HepG2 (cell line): ENCODE results near the gene NBEAL2. TPM values are rescaled to one million over a fixed set of nuclear protein-coding genes. Genes with fewer than 3 reads are reported as not detected.

Source experiments
- AHR ChIP-seq: IDR thresholded peaks from 2 replicates; pipeline ENCODE4 v1.6.1; 2018; ENCODE audit warnings: missing genetic modification reagents, missing compliant biosample characterization
- FOSL1 ChIP-seq: sonication (generic); formaldehyde crosslinking; IDR thresholded peaks from 2 replicates; pipeline ENCODE4 v1.9.0; 2021; ENCODE audit warnings: missing genetic modification reagents, borderline replicate concordance
- GLI4 ChIP-seq: sonication (generic); formaldehyde crosslinking; IDR thresholded peaks from 2 replicates; pipeline ENCODE4 v1.5.1; 2020; ENCODE audit warnings: missing genetic modification reagents, mild to moderate bottlenecking, moderate library complexity, borderline replicate concordance
- KDM5B ChIP-seq: sonication (generic); formaldehyde crosslinking; IDR thresholded peaks from 2 replicates; pipeline ENCODE4 v1.4.0; 2020; ENCODE audit warnings: missing genetic modification reagents, mild to moderate bottlenecking, borderline replicate concordance
- PAX8 ChIP-seq: sonication (generic); formaldehyde crosslinking; IDR thresholded peaks from 2 replicates; pipeline ENCODE4 v1.8.0; 2022; ENCODE audit warnings: mild to moderate bottlenecking, missing genetic modification reagents, borderline replicate concordance
- PHF8 ChIP-seq: sonication (generic); formaldehyde crosslinking; IDR thresholded peaks from 2 replicates; pipeline ENCODE4 v1.5.0; 2020; ENCODE audit warnings: missing genetic modification reagents
- RARA ChIP-seq: IDR thresholded peaks from 2 replicates; pipeline ENCODE4 v1.6.1; 2016; ENCODE audit warnings: missing genetic modification reagents, missing compliant biosample characterization
- RBM39 ChIP-seq: fragments of 200-400 bp; formaldehyde crosslinking; IDR thresholded peaks from one replicate; pipeline ENCODE4 v1.6.1; 2018; ENCODE audit warnings: antibody characterized with exemption, mild to moderate bottlenecking, low read depth, low read length; ENCODE audit not compliant: poor library complexity, severe bottlenecking
- SMC3 ChIP-seq: IDR thresholded peaks from 2 replicates; pipeline ENCODE4 v1.6.1; 2011; ENCODE audit warnings: low read length, improper control_type of control experiment
- SRY ChIP-seq: sonication (generic); formaldehyde crosslinking; IDR thresholded peaks from 2 replicates; pipeline ENCODE4 v1.8.0; 2022; ENCODE audit warnings: mild to moderate bottlenecking, missing genetic modification reagents
- ZBTB42 ChIP-seq: sonication (generic); formaldehyde crosslinking; IDR thresholded peaks from 2 replicates; pipeline ENCODE4 v1.5.0; 2020; ENCODE audit warnings: mild to moderate bottlenecking, missing genetic modification reagents
- ZNF124 ChIP-seq: sonication (generic); formaldehyde crosslinking; IDR thresholded peaks from 2 replicates; pipeline ENCODE4 v1.4.0; 2020; ENCODE audit warnings: missing genetic modification reagents
- ZNF230 ChIP-seq: sonication (generic); formaldehyde crosslinking; IDR thresholded peaks from 2 replicates; pipeline ENCODE4 v1.4.0; 2020; ENCODE audit warnings: mild to moderate bottlenecking, missing genetic modification reagents
- ZNF234 ChIP-seq: sonication (generic); formaldehyde crosslinking; conservative IDR thresholded peaks from 2 replicates; pipeline ENCODE4 v1.5.1; 2020; ENCODE audit warnings: mild to moderate bottlenecking, missing genetic modification reagents
- ZNF775 ChIP-seq: sonication (generic); formaldehyde crosslinking; IDR thresholded peaks from 2 replicates; pipeline ENCODE4 v1.4.0; 2020; ENCODE audit warnings: missing genetic modification reagents, mild to moderate bottlenecking, moderate library complexity, borderline replicate concordance
- polyA plus RNA-seq, 8 experiments: library from polyadenylated mRNA; depleted of rRNA in 3 of 8; stranded (reverse) in 7 of 8; unstranded in 1 of 8; fragments of >200 nt; fragmentation: Illumina TruSeq in 4 of 8; extraction: Trizol in 4 of 8; gene quantifications; 2 replicates each; pipeline versions ENCODE4 v1.2.1 to v1.2.3, GENCODE V29; 2011 to 2016; ENCODE audit warnings: low read depth in 4 of 8, missing spikeins in 1 of 8, mixed read lengths in 1 of 8; ENCODE audit not compliant: insufficient read depth in 1 of 8
- total RNA-seq, 5 experiments: library from RNA; depleted of rRNA; stranded (reverse); fragments of >200 nt; fragmentation: Illumina TruSeq; extraction: Trizol; gene quantifications; 2 replicates each; pipeline ENCODE4 v1.2.3, GENCODE V29; 2016; ENCODE audit warnings: low read depth in 1 of 5
- TF ChIP-seq, protein P1 (sequence below): sonication (generic); formaldehyde crosslinking; IDR thresholded peaks from 2 replicates; pipeline ENCODE4 v1.5.0; 2020; ENCODE audit warnings: mild to moderate bottlenecking, missing genetic modification reagents, borderline replicate concordance
- TF ChIP-seq, protein P2 (sequence below): sonication (generic); formaldehyde crosslinking; IDR thresholded peaks from 2 replicates; pipeline ENCODE4 v1.5.0; 2020; ENCODE audit warnings: missing genetic modification reagents
- TF ChIP-seq, protein P3 (sequence below): IDR thresholded peaks from 2 replicates; pipeline ENCODE4 v1.6.1; 2016
- TF ChIP-seq, protein P4 (sequence below): sonication (generic); formaldehyde crosslinking; IDR thresholded peaks from 2 replicates; pipeline ENCODE4 v1.5.1; 2020; ENCODE audit warnings: mild to moderate bottlenecking, missing genetic modification reagents, borderline replicate concordance
- TF ChIP-seq, protein P5 (sequence below): sonication (generic); formaldehyde crosslinking; IDR thresholded peaks from 2 replicates; pipeline ENCODE4 v1.4.0; 2020; ENCODE audit warnings: mild to moderate bottlenecking, missing genetic modification reagents

NBEAL2 gene
- total and polyA plus RNA-seq, 2 of the 13 experiments (the other 11 are each of a cell fraction or from before 2014, with no cell fraction given): 9.7 to 12.4 TPM

DNA sequence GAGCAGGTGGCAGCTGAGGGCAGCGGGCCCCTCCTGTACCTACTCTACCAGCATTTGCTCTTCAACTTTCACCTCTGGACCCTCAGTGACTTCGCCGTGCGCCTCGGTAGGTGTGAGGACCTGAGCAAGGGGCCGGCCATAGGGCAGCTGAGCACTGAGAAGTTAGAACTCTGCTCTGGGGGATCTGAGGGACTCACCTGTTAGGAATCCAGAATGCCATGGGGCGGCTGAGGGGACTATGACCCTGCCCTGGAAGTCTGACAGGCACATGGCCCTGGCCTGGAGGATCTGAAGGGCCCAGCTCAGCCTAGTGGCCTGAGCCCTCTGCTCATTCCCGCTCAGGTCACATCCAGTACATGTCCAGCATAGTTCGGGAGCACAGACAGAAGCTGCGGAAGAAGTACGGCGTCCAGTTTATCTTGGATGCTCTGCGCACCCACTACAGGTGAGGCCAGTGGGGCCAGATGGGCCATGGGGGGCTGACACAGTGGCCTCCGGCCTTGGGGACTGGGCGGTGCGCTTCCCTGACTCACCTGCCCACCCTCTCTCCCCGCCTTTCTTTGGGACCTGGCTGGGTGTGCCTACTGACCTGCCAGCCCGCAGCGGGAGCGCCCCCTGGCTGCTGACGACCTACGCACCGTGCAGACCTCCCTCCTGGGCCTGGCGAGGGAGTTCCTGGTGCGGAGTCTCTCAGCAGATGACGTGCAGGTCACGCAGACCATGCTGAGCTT, 18.8 kb downstream of the NBEAL2 start (continued):
- TF ChIP-seq RBM39: no peak
- TF ChIP-seq, protein P1, sequence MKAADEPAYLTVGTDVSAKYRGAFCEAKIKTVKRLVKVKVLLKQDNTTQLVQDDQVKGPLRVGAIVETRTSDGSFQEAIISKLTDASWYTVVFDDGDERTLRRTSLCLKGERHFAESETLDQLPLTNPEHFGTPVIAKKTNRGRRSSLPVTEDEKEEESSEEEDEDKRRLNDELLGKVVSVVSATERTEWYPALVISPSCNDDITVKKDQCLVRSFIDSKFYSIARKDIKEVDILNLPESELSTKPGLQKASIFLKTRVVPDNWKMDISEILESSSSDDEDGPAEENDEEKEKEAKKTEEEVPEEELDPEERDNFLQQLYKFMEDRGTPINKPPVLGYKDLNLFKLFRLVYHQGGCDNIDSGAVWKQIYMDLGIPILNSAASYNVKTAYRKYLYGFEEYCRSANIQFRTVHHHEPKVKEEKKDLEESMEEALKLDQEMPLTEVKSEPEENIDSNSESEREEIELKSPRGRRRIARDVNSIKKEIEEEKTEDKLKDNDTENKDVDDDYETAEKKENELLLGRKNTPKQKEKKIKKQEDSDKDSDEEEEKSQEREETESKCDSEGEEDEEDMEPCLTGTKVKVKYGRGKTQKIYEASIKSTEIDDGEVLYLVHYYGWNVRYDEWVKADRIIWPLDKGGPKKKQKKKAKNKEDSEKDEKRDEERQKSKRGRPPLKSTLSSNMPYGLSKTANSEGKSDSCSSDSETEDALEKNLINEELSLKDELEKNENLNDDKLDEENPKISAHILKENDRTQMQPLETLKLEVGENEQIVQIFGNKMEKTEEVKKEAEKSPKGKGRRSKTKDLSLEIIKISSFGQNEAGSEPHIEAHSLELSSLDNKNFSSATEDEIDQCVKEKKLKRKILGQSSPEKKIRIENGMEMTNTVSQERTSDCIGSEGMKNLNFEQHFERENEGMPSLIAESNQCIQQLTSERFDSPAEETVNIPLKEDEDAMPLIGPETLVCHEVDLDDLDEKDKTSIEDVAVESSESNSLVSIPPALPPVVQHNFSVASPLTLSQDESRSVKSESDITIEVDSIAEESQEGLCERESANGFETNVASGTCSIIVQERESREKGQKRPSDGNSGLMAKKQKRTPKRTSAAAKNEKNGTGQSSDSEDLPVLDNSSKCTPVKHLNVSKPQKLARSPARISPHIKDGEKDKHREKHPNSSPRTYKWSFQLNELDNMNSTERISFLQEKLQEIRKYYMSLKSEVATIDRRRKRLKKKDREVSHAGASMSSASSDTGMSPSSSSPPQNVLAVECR (CRISPR knock-in tag): no peak; the same call in 1 of the 2 replicates
- peak; percentile 23; the same call in 1 of the 2 replicates for TF ChIP-seq SRY (CRISPR knock-in tag)
- TF ChIP-seq, protein P2, sequence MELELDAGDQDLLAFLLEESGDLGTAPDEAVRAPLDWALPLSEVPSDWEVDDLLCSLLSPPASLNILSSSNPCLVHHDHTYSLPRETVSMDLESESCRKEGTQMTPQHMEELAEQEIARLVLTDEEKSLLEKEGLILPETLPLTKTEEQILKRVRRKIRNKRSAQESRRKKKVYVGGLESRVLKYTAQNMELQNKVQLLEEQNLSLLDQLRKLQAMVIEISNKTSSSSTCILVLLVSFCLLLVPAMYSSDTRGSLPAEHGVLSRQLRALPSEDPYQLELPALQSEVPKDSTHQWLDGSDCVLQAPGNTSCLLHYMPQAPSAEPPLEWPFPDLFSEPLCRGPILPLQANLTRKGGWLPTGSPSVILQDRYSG (CRISPR knock-in tag): no peak
- TF ChIP-seq PAX8 (CRISPR knock-in tag): no peak
- TF ChIP-seq RARA (CRISPR knock-in tag): 0 out of 2 replicates have a peak, but pooled peaks have one; percentile 26
- TF ChIP-seq, protein P3, sequence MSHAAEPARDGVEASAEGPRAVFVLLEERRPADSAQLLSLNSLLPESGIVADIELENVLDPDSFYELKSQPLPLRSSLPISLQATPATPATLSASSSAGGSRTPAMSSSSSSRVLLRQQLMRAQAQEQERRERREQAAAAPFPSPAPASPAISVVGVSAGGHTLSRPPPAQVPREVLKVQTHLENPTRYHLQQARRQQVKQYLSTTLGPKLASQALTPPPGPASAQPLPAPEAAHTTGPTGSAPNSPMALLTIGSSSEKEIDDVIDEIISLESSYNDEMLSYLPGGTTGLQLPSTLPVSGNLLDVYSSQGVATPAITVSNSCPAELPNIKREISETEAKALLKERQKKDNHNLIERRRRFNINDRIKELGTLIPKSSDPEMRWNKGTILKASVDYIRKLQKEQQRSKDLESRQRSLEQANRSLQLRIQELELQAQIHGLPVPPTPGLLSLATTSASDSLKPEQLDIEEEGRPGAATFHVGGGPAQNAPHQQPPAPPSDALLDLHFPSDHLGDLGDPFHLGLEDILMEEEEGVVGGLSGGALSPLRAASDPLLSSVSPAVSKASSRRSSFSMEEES (CRISPR knock-in tag): no peak
- no peak for TF ChIP-seq ZNF124
- TF ChIP-seq ZBTB42 (CRISPR knock-in tag): no peak
- no peak for TF ChIP-seq PHF8 (CRISPR knock-in tag)
- no peak for TF ChIP-seq GLI4 (CRISPR knock-in tag)
- no peak for TF ChIP-seq ZNF230 (CRISPR knock-in tag)
- TF ChIP-seq KDM5B (CRISPR knock-in tag): peak; percentile 56; the same call in 1 of the 2 replicates
- TF ChIP-seq SMC3: peak; percentile 66; the same call in 1 of the 2 replicates
- TF ChIP-seq, protein P4, sequence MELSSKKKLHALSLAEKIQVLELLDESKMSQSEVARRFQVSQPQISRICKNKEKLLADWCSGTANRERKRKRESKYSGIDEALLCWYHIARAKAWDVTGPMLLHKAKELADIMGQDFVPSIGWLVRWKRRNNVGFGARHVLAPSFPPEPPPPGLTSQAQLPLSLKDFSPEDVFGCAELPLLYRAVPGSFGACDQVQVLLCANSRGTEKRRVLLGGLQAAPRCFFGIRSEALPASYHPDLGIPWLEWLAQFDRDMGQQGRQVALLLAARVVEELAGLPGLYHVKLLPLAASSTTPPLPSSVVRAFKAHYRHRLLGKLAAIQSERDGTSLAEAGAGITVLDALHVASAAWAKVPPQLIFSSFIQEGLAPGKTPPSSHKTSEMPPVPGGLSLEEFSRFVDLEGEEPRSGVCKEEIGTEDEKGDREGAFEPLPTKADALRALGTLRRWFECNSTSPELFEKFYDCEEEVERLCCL (CRISPR knock-in tag): no peak
- TF ChIP-seq FOSL1 (CRISPR knock-in tag): no peak
- TF ChIP-seq ZNF234 (CRISPR knock-in tag): no peak
- TF ChIP-seq ZNF775 (CRISPR knock-in tag): no peak
- TF ChIP-seq AHR (CRISPR knock-in tag): no peak
- TF ChIP-seq, protein P5, sequence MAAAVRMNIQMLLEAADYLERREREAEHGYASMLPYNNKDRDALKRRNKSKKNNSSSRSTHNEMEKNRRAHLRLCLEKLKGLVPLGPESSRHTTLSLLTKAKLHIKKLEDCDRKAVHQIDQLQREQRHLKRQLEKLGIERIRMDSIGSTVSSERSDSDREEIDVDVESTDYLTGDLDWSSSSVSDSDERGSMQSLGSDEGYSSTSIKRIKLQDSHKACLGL (CRISPR knock-in tag): no peak
